ENCODE measurements around the gene ZKSCAN3. TPM values are rescaled to one million over a fixed set of nuclear protein-coding genes. Genes with fewer than 3 reads are reported as not detected.

Gene ZKSCAN3
- total RNA-seq, 1 experiment from 2014 or later, result 5.3 TPM

Other genes with a start within 250 kb of the ZKSCAN3 start
- gene ZSCAN16, start 225.3 kb upstream of the ZKSCAN3 start, total RNA-seq (2014; rRNA removed; shearing (Covaris generic)), result 3.5 and 4.8 TPM in 2 replicates
- gene ZKSCAN8, start 208.1 kb upstream of the ZKSCAN3 start, total RNA-seq (2014; rRNA removed; shearing (Covaris generic)), result 11.9 and 16.3 TPM in 2 replicates
- 17.8 and 21.7 TPM in 2 replicates for gene ZSCAN9, start 124.7 kb upstream of the ZKSCAN3 start, total RNA-seq (2014; rRNA removed; shearing (Covaris generic))
- gene ZKSCAN4, start 97.7 kb upstream of the ZKSCAN3 start, total RNA-seq (2014; rRNA removed; shearing (Covaris generic)), result 2.9 and 4.5 TPM in 2 replicates
- not detected in 2 replicates for gene NKAPL, start 90.7 kb upstream of the ZKSCAN3 start, total RNA-seq (2014; rRNA removed; shearing (Covaris generic))
- gene ZSCAN26, start 82.8 kb upstream of the ZKSCAN3 start, total RNA-seq (2014; rRNA removed; shearing (Covaris generic)), result 14.4 and 18.3 TPM in 2 replicates
- gene PGBD1, start 68.4 kb upstream of the ZKSCAN3 start, total RNA-seq (2014; rRNA removed; shearing (Covaris generic)), result 11.4 and 12.4 TPM in 2 replicates
- 27.6 and 36.1 TPM in 2 replicates for gene ZSCAN31, start 13.8 kb upstream of the ZKSCAN3 start, total RNA-seq (2014; rRNA removed; shearing (Covaris generic))
- 8.1 and 8.5 TPM in 2 replicates for gene ZSCAN12, start 49.8 kb downstream of the ZKSCAN3 start, total RNA-seq (2014; rRNA removed; shearing (Covaris generic))
- gene ZSCAN23, start 93.5 kb downstream of the ZKSCAN3 start, total RNA-seq (2014; rRNA removed; shearing (Covaris generic)), result 3.4 and 8.4 TPM in 2 replicates
- gene GPX6, start 165.8 kb downstream of the ZKSCAN3 start, total RNA-seq (2014; rRNA removed; shearing (Covaris generic)), result not detected in 2 replicates
- gene GPX5, start 175.9 kb downstream of the ZKSCAN3 start, total RNA-seq (2014; rRNA removed; shearing (Covaris generic)), result not detected in 2 replicates

All from Daoy (cell line).